ENCODE measurements around the gene JAKMIP1.

DNA sequence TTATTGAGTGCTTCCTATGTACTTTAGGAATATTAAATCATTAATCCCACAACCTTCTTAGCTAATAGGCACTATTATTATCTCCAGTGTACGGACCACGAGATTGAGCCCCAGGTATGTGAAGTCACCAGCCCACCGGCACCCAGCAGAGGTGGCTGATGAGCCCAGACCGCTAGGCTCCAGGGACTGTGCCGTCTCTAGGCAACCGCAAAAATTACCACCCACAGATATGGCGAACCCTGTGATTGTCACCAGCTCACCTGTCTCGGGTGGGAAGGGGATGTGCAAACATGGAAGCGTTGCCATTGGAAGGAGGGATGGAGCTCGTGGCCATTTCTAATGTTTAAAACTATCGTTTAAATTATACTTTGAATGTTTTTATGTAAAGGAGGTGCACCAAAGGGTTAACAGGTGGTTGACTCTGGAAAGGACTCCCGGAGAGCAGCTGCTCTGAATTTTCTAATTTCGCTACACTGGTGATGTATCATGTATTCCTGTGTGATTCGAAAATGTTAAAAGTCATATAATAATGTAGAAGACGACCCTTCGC lies 21.0 kb upstream of the JAKMIP1 start:
- TF ChIP-seq, protein P1, sequence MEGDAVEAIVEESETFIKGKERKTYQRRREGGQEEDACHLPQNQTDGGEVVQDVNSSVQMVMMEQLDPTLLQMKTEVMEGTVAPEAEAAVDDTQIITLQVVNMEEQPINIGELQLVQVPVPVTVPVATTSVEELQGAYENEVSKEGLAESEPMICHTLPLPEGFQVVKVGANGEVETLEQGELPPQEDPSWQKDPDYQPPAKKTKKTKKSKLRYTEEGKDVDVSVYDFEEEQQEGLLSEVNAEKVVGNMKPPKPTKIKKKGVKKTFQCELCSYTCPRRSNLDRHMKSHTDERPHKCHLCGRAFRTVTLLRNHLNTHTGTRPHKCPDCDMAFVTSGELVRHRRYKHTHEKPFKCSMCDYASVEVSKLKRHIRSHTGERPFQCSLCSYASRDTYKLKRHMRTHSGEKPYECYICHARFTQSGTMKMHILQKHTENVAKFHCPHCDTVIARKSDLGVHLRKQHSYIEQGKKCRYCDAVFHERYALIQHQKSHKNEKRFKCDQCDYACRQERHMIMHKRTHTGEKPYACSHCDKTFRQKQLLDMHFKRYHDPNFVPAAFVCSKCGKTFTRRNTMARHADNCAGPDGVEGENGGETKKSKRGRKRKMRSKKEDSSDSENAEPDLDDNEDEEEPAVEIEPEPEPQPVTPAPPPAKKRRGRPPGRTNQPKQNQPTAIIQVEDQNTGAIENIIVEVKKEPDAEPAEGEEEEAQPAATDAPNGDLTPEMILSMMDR (IDR thresholded peaks at IDR 0.05; ENCODE audit: poor library complexity, severe bottlenecking) = no peak
- TF ChIP-seq MXI1 (conservative IDR thresholded peaks at IDR 0.05; ENCODE audit: poor library complexity, severe bottlenecking) (no peak), EP300 (conservative IDR thresholded peaks at IDR 0.05; ENCODE audit: poor library complexity, severe bottlenecking) (peak; percentile 24), EZH2 (IDR thresholded peaks at IDR 0.05; ENCODE audit: borderline replicate concordance, insufficient read depth, low read length, poor library complexity, severe bottlenecking) (no peak), TAF1 (IDR thresholded peaks at IDR 0.05; ENCODE audit: low read depth) (no peak), POLR2AphosphoS5 (IDR thresholded peaks at IDR 0.05) (peak; percentile 64)
- TF ChIP-seq, protein P2, sequence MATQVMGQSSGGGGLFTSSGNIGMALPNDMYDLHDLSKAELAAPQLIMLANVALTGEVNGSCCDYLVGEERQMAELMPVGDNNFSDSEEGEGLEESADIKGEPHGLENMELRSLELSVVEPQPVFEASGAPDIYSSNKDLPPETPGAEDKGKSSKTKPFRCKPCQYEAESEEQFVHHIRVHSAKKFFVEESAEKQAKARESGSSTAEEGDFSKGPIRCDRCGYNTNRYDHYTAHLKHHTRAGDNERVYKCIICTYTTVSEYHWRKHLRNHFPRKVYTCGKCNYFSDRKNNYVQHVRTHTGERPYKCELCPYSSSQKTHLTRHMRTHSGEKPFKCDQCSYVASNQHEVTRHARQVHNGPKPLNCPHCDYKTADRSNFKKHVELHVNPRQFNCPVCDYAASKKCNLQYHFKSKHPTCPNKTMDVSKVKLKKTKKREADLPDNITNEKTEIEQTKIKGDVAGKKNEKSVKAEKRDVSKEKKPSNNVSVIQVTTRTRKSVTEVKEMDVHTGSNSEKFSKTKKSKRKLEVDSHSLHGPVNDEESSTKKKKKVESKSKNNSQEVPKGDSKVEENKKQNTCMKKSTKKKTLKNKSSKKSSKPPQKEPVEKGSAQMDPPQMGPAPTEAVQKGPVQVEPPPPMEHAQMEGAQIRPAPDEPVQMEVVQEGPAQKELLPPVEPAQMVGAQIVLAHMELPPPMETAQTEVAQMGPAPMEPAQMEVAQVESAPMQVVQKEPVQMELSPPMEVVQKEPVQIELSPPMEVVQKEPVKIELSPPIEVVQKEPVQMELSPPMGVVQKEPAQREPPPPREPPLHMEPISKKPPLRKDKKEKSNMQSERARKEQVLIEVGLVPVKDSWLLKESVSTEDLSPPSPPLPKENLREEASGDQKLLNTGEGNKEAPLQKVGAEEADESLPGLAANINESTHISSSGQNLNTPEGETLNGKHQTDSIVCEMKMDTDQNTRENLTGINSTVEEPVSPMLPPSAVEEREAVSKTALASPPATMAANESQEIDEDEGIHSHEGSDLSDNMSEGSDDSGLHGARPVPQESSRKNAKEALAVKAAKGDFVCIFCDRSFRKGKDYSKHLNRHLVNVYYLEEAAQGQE (IDR thresholded peaks at IDR 0.05; ENCODE audit: borderline replicate concordance) = no peak

Data from neural cell (in vitro differentiated cells).